Esophagus muscularis mucosa (tissue), 4 donors: ENCODE data around the gene ANKRD11.

Experiments used
- CTCF ChIP-seq, 3 experiments: fragments of 200-600 bp in 2 of 3; fragments of 450-650 bp in 1 of 3; sonication (generic) in 2 of 3; IDR thresholded peaks; one replicate each; pipeline ENCODE4 v1.5.1; 2017 to 2019; ENCODE audit warnings: antibody characterized with exemption in 3 of 3, mild to moderate bottlenecking in 2 of 3, moderate library complexity in 1 of 3
- EP300 ChIP-seq: sonication (generic); formaldehyde crosslinking; IDR thresholded peaks from one replicate; pipeline ENCODE4 v1.6.1; 2017; ENCODE audit warnings: antibody characterized with exemption
- POLR2A ChIP-seq: fragments of 450-650 bp; IDR thresholded peaks from one replicate; pipeline ENCODE4 v1.6.1; 2017; ENCODE audit warnings: antibody characterized with exemption, moderate library complexity, mild to moderate bottlenecking, low read depth
- POLR2AphosphoS5 ChIP-seq, 2 donors: sonication (generic); formaldehyde crosslinking; IDR thresholded peaks; one replicate each; pipeline ENCODE4 v1.6.1; 2017; ENCODE audit warnings: antibody characterized with exemption in 2 of 2

GRCh38 chr16:89269805-89270665 is 220.3 kb downstream of the ANKRD11 start:
- TF ChIP-seq CTCF (IDR thresholded peaks at IDR 0.05) (no peak), POLR2A (no peak), EP300 (no peak), POLR2AphosphoS5 (IDR thresholded peaks at IDR 0.05) (no peak)
